ENCODE data around the gene LGI4.
A peak's percentile ranks its signal among the peaks of the same experiment; 100 is the strongest.
"Not testable (repeated sequence)": the region's sequence is repeated elsewhere in the genome, so short reads cannot be mapped to it uniquely, and the experiment has no call there.

Gene LGI4

GRCh38 chr19:35160629-35161433 is 26.0 kb upstream of the LGI4 start:
- DNase-seq, result no peak

- DNase-seq, result no peak
These were observed 24.7 kb upstream of the LGI4 start for GRCh38 chr19:35159606-35160005.

- DNase-seq, result no peak
These were observed 22.6 kb upstream of the LGI4 start for GRCh38 chr19:35157431-35157830.

GRCh38 chr19:35156673-35157014 is 21.8 kb upstream of the LGI4 start:
- DNase-seq, result no peak

- DNase-seq, result no peak
These were observed 21.3 kb upstream of the LGI4 start for GRCh38 chr19:35155981-35156672.

GRCh38 chr19:35155441-35155840 is 20.6 kb upstream of the LGI4 start:
- no peak for DNase-seq

- DNase-seq, result peak; percentile 22
These were observed 19.9 kb upstream of the LGI4 start, which contains the start of gene FXYD5 for GRCh38 chr19:35154525-35155406. FXYD5 (plus strand) TSS chr19:35154735; CDS start chr19:35155551, 816 bp downstream.

GRCh38 chr19:35153701-35154524 is 19.1 kb upstream of the LGI4 start:
- DNase-seq, result peak; percentile 22

- not testable (repeated sequence) for DNase-seq
These were observed 18.3 kb upstream of the LGI4 start for GRCh38 chr19:35153129-35153522.

GRCh38 chr19:35151273-35152065 is 16.6 kb upstream of the LGI4 start:
- DNase-seq, result no peak

- no peak for DNase-seq
These were observed 15.6 kb upstream of the LGI4 start for GRCh38 chr19:35150445-35150844.

GRCh38 chr19:35149463-35149862 is 14.6 kb upstream of the LGI4 start:
- DNase-seq, result no peak

- DNase-seq, result no peak
These were observed 12.0 kb upstream of the LGI4 start for GRCh38 chr19:35146746-35147459.

- DNase-seq, result no peak
These were observed 10.0 kb upstream of the LGI4 start for GRCh38 chr19:35144600-35145436.

- DNase-seq, result no peak
These were observed 9.4 kb upstream of the LGI4 start for GRCh38 chr19:35144259-35144599.

GRCh38 chr19:35143818-35144217 is 9.0 kb upstream of the LGI4 start:
- no peak for DNase-seq

GRCh38 chr19:35143231-35143715 is 8.4 kb upstream of the LGI4 start, which contains the start of gene FXYD7:
FXYD7 (plus strand) TSS chr19:35143255; CDS start chr19:35143334, 79 bp downstream.
- no peak for DNase-seq

- no peak for DNase-seq
These were observed 7.9 kb upstream of the LGI4 start for GRCh38 chr19:35142606-35143230.

Data from KG1 (cell line).